Measurements from ENCODE around the gene ITGA3.

The ITGA3 gene

DNA sequence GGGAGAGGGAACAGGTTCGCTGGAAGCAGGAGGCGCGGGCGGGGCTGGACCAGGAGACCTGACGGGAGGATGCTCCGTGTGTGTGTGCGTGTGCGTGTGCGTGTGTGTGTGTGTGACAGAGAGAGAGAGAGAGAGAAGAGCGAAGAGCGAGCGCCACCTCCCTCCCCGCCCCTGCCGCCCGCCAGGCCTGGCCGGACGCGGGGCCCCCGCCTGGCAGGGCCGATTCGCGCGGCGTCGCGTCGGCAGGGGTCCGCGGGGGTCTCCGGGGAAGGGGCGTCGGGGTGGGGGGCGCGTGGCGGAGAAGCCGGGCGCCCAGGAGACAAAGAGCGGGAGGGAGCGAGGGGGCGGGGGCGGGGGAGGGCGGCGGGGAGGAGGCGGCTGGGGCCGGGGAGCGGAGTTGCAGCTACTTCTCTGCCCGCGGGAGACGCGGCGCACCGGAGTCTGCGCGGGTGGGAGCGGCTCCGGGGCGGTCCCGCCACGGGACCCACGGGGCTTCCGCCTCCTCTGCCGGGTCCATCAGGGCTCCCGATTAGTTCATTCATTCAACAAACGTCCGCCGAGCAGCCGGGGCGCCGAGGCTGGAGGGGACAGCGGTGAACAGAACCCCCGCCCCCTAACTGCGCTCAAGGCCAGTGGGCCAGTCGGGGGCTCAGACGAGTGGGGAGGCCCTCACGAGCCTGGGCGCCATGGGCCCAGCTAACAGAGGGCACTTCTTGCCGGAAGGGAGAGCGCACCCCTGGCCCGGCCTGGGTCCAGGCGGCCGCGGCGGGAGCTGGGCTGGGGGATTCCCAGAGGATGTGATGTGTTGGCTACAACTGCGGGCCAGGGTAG is 74.0 kb downstream of the ITGA3 start, which contains the start of gene SAMD14:
TSS of gene SAMD14 (minus strand) at position 433 of the 831 bp plus-strand sequence. CDS start 5,201 bp downstream, outside the sequence.
- DNase-seq (ENCODE audit: low spot score), result no peak

DNA sequence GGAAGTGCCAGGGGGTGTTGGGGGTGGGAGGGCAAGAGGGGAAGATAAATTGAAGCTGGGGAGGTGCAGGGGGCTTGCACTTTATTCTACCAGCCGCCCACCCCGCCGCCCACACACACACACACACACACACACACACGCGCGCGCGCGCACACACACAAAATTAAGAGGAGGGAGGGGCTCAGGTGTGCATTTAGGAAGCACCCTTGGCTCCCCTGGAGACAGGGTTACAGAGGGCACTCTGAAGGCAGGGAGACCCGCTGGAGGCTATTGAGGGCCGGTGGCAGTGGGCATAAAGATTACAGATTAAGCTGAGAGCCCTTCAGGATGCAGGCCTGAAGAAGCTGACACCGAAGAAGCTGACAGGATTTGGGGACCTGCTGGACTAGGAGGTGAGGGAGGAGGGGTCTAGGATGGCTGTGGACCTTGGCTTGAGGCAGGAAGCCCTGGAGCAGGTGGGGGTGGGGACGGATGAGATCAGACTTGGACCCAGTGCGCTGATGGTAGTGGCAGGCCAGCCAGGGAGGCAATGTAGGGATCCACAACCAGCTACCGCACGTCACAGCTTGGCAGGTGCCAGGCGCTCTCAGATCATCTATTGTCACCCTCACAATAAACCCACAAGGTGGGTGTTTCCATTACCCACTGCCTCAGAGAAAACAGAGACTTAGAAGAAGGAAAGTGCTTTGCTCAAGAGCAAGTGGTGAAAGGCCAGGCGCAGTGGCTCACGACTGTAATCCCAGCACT is 74.8 kb downstream of the ITGA3 start:
- DNase-seq (ENCODE audit: low spot score), result no peak

DNA sequence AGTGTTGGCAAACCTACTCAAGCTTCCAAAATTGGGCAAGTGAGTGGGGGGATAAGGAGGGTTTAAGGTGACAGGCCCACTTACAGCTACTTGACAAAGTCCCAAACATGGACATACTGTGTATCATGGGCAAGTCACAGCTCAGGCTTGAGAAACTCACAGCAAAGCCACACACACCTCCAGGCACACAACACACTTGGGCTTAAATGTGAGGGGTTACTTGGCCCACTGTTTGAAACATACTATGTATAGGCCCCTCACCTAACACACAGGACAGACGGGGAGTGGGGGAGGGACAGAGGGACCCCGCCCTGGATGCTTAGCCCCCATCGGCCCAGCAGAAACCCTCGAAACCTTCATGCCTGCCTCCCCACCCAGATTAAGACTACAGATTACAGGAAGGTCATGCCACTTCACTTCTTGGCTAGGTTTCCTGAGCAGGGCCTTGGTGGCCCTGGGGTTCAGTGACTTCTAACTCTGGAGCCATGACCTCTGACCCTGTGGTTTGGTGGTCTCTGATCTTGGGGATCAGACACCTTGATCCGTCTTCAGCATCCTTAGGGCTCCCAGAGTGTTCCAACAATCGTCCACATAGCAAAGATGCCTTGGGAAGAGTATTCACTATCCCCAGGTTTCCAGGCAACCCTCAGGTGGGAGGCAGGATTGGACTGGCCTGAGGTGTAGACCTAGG is 76.3 kb downstream of the ITGA3 start:
- DNase-seq (ENCODE audit: low spot score), result no peak

DNA sequence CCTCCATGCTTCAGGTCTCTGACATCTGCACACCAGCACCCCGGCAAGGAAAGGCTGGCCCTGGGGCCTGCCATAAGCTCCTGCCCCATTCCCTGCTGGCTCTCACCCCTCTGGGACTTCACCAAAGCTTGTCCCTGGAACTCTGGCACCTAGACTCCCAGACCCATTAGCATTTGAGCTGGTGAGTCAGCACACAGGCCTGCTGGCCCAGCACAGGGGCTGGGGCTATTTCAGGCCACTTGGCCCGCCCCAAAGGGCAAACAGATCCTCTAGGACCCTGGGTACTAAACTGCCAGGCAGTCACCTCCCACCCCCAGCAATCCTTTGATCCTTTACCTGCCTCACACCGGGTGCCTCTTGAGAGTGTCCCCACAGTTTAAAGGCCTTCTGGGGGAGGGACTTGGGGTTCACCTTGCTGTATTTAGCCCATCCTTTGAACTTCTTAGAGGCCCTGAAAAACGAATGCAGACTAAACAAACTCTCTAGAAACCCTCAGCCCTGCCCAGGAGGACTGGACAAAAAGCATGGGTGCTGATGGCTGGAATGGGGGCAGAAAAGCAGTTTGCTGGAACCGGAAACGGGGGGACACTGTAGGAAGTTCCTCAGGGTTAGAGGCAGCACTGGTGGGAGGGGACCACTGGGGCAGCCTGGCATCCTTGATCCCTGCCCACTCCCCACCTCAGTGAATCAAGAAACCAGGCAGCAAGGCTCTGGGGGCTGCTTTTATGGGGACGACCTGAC is 77.3 kb downstream of the ITGA3 start:
- DNase-seq (ENCODE audit: low spot score), result no peak

DNA sequence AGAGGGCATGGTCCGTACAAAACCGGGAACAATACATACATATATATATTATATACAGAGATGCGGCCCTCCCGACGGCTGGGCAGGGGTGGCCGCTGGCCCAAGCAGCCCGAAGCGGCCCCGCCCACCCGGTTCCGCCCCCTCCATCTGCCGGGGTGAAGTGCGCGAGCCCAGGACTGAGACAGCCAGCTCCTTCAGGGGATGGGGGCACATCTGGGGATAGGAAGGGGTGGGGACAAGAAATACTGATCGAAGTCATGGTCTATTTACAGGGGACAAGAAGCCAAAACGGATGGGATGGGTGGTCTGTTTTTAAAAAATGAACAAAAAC is 77.8 kb downstream of the ITGA3 start:
- no peak for DNase-seq (ENCODE audit: low spot score)

DNA sequence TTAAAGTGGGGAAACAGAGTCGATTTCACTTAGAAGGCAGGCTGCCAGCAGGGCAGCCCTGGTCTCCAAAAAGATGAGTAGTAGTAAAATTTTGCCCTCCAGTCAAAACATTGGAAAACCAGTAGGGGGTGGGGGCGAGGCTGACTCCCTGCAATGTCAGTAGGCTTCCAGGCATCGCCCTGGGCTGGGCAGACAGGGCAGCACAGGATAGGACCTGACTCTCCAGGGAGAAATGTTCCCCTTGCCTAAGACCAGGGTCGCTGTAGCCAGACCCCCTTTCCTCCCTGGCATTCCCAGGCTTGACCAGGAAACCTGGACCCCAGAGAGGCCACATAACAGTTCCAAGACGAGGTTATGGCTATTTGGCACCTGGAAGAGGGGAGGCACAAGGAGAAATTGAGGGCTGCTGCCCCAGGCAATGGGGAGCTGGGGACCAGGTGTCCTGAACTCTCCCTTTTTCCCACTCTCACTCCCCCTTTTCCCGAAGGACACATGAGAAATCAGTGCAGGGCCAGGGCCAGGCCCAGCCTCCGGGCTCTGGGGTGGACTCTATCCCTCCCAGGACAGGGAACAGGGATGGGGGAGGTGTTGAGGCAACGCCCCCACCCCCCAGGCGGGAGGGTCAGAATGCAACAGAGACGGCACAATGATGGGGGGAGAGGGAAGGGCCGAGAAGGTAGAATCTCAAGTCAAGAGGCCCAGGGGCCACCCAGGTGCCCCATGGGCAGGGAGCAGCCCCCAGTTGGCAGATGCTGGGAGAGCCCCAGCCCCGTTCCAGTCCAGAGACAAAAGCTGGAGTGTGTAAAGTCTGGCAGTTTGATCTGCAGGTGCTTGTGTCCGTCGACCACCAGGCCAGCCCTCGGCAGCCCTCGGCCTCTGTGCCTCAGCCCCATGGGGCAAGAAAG is 78.5 kb downstream of the ITGA3 start:
- DNase-seq (ENCODE audit: low spot score), result no peak

DNA sequence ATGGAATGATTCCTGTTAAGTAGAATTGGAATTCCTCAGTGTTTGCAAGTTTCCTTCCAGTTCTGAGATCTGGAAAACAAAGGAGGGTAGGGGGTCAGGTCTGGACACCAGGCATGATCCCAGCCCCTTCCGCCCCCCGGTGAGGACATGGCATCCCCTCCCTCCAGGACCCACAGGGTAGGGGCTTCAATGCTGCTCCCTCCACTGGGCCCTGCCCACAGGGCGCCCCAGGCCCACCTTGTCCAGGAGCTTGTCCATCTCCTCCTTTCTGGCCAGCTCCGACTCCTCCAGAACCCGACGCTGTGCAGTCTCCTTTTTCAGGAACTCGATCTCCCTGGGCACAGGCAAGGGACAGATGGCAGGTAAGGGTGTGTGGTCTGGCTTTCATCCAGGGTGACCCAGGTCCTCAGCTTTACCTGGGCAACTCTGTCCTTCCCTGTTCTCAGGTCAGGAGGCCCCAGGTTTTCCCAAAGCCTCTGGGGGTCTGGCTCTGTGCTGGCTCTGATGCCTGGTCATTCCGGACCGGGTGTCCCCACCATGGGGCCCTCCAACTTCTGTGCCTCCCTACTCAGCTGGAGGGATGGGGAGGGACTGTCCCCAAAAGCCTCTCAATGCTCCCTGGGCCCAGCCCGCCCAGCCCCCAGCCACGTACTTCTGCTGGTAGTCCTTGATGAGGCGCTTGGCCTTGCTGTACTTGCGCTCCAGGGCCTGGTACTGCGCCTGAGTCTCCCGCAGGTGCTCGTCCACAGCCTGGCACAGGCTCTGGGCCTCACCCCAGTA is 79.6 kb downstream of the ITGA3 start:
- no peak for DNase-seq (ENCODE audit: low spot score)

DNA sequence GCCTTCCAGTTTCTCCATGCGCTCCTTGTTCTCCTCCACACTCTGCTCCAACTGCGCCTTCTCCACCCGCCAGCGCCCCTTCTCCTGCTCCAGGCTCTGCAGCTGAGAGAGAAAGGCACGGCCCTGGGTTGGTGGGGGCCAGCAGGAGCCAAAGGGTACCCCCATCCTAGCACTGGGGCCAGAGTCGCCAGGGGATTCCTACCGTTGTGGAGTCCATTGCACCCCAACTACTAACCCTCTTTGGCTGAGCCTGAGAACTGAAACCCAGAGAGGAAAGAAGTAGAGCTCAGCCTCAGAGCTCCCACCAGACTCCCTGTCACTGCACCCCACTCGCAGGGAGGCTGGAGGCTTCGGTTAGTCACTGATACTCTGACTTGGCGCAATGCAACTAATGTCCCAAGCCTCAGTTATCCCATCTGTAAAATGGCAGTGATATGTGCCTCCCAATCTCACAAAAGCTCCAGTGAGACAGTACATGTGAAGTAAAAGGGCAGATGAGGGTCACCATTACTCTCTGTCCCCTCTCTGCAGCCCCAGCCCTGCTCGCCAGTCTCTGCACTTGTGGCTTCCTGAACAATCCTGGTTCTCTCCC is 80.3 kb downstream of the ITGA3 start:
- no peak for DNase-seq (ENCODE audit: low spot score)

DNA sequence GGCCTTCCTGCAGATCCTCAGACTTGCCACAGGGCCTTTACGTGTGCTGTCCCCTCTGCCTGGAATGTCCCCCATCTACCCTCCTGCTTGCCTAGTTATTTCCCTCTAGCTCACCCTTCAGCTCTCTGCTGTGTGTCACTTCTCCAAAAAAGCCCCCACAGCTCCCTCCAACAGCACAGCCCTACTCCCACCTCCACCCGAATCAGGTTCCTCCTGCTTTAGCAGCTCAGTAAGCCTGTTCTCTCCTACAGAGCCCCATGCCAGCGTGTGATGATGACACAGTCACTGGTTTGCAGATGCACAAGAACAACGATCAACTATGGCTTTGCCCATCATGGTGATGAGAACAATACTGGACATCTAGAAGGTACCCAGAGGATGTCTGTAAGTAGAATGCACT is 81.1 kb downstream of the ITGA3 start:
- DNase-seq (ENCODE audit: low spot score), result no peak

DNA sequence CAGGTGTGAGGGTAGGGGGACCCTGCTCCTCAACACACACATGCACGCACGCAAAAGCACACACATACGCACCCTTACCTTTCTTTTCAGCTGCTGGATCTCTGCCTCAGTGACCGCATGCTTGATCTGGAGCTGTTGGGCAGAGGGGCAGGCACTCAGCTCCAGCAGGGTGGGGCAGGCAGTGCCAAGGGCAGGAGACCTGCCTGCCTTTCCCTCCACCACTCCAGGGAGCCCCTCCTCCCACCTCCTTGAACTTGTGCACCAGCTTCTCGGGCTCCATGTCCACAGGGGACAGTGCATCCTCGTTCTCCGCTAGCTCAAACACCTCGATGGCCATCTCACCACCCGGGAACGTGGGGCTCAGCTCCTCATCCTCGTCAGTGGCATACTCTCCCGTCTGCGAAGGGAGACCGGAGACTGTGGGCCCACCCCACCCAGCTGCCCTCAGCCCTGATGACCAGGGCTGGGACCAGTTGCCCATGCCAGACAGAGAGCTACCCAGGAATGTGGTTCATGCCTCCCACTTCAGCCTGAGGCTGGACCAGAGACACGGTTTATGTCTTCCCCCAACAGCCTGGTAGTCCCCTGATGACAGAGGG is 83.4 kb downstream of the ITGA3 start:
- DNase-seq (ENCODE audit: low spot score), result no peak
